Fibroblast of gingiva (primary cell): ENCODE measurements around the gene ENKD1.

ENCODE experiments used
- DNase-seq: peaks from one replicate; pipeline ENCODE4 v3.0.0-alpha.2; 2011; ENCODE audit warnings: low read depth

The ENKD1 gene

DNA sequence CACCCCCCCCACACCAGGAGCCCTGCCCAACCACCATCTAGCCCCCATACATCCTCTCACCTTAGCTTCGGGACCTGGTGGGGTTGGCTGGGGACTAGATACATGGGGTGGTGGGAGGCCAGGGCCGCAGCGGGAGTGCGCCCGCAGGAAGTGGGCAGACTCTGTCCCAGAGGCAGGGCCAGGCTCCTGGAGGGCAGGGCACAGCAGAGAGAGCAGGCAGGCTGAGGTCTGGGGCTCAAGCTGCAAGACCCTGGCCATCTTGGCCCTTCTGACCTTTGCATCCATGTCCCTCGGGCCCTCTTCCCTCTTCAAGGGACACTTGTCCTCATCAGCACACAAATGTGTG lies 2.7 kb downstream of the ENKD1 start:
- no peak for DNase-seq

DNA sequence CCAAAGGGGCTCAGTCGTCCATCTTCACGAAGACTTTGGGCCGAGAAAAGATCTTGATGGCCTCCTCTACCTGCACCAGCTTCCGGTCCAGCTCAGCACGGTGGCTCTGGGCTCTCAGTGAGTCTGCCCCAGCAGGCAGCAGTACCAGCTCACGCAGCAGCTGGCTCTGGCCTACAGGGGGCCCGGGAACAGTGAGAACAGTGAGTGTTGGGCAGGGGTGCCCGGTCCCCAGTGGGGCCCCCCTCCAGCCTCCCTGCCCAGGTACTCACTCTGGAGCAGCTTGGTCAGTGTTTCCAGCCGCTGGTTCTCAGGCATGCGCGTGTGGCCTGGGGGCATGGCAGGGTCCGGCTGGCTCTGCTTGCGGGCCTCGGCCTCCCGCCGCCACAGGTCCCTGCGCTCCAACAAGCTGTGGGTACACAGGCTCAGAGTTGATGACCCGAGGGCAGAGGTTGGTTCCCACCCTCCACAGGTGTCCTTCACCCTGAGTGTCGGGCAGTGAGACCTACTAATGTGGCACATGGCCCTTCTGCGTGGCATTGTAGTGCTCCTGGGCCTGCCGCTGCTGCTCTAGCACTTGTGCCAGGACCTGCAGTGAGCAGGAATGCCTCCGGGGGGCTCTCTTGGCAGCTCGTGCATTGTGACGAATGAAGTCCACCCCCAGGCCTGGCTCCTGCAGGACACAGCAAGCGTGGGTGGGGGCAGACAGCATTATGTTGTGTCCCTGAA lies 3.2 kb downstream of the ENKD1 start:
- no peak for DNase-seq

DNA sequence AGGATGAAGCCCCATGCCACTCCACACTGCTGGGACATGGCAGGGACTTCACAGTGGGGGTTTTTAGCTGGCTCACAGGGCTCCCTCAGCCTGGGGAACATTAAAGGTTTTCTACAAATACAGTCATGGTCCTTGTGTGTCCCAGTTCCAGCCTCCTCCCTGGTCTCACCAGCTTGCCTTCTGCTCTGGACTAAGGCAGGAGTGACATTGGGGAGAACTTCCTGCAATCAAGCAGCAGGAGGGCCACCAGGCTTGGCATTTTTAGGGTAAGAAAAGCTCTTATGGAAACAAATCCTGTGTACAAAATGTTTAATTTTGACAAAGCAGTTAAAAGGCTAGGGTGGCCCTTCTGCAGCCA lies 3.9 kb downstream of the ENKD1 start:
- no peak for DNase-seq

DNA sequence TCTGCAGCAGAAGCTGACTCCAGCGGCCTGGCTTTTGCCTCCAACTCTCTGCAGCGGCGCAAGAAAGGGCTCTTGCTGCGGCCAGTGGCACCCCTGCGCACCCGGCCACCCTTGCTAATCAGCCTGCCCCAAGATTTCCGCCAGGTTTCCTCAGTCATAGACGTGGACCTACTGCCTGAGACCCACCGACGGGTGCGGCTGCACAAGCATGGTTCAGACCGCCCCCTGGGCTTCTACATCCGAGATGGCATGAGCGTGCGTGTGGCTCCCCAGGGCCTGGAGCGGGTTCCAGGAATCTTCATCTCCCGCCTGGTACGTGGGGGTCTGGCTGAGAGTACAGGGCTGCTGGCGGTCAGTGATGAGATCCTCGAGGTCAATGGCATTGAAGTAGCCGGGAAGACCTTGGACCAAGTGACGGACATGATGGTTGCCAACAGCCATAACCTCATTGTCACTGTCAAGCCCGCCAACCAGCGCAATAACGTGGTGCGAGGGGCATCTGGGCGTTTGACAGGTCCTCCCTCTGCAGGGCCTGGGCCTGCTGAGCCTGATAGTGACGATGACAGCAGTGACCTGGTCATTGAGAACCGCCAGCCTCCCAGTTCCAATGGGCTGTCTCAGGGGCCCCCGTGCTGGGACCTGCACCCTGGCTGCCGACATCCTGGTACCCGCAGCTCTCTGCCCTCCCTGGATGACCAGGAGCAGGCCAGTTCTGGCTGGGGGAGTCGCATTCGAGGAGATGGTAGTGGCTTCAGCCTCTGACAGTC lies 4.5 kb downstream of the ENKD1 start:
- DNase-seq = no peak

DNA sequence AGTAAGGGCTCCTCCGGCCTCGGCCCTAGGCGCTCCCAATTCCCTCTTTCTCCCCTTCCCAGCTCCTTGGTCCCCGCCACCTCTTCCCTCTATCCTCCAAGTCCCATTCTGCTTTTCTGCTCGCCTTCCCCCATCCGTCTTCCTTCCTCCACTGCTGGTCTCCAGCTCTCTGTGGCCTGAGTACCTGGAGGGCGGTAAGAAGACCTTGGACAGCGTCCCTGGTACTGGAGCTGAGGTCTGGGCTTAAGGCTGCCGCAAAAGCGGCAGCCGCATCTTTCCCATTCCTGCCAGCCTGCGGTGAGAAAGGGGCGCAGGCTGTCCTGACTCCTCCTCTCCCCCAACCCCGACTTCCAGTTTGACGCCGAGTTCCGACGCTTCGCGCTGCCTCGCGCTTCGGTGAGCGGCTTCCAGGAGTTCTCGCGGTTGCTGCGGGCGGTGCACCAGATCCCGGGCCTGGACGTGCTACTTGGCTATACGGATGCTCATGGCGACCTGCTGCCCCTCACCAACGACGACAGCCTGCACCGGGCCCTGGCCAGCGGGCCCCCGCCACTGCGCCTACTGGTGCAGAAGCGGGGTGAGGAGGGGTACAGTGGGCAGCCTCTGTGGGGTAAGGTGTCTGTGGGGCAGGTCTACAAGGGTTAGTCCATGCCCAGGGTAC lies 5.3 kb downstream of the ENKD1 start:
- no peak for DNase-seq

DNA sequence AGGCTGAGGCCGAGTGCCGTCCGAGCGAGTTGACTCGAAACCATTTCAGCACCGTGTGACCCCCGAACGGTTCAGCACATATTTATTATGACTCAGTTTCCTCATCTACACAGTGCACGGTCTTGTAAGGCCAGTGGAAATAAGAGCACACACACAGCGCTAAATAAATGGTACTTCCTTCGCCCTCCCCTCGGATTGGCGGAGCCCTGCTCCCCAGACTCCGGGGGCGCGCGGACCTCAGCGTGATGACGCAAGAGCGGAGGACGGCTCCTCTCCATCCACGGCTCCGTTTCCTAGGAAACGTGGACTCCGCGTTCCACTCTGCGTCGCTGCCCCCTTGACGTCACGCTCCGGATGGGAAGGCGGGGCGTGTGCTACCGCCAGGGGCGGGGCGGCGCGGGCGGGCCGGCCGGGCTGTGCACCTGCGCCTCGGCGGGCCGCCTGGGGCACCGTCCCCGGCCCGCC lies 6.0 kb downstream of the ENKD1 start, which contains the start of gene PARD6A:
Gene PARD6A, plus strand, starts transcription at position 397 of the 465 bp plus-strand sequence. CDS start 79 bp downstream, outside the sequence.
- DNase-seq = peak; percentile 96

DNA sequence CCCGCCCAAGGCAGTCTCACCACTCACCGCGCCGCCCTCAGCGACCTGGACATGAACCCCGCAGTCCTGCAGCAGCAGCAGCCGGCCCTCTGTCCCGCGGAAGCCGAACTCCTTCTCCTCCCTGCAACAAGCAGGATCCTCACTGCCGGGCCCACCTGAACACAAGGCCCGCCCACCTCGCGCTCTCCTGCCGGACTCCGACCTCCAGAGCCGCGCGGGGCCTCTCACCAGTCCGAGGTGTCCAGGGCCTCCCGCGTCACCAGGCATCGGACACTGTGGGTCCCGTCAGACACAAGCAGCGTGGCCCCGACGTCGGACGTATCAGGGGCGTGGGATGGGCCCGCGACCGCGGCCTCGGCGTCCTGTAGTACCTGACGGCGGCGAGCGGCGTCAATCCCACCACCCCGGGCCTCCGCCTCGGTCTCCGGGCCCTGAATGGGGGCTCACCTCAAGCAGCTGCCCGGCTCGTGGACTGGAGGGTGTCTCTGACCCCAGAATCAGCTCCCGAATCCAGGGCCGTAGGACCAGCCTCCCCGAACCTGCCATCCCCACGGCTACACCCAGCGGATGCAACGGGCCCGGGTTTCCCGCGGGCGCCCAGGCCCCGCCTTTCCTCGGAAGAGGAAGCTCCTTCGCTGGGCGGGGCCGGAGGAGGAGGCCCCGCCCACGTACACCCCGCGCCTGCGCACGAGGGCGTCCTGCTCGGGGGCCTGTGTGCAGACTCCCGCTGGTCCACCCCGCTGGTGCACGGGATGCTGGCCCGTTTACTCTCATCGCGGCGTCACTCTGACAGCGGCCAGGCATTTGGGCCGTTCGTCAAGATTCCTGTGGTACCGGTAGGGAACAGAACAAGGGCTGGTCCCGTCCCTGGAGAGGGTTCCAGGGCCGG lies 6.6 kb downstream of the ENKD1 start, which contains the start of gene ACD:
Gene ACD, minus strand, starts transcription at position 586 of the 889 bp plus-strand sequence. Its CDS starts 40 bp downstream, at position 546.
- peak; percentile 85 for DNase-seq

DNA sequence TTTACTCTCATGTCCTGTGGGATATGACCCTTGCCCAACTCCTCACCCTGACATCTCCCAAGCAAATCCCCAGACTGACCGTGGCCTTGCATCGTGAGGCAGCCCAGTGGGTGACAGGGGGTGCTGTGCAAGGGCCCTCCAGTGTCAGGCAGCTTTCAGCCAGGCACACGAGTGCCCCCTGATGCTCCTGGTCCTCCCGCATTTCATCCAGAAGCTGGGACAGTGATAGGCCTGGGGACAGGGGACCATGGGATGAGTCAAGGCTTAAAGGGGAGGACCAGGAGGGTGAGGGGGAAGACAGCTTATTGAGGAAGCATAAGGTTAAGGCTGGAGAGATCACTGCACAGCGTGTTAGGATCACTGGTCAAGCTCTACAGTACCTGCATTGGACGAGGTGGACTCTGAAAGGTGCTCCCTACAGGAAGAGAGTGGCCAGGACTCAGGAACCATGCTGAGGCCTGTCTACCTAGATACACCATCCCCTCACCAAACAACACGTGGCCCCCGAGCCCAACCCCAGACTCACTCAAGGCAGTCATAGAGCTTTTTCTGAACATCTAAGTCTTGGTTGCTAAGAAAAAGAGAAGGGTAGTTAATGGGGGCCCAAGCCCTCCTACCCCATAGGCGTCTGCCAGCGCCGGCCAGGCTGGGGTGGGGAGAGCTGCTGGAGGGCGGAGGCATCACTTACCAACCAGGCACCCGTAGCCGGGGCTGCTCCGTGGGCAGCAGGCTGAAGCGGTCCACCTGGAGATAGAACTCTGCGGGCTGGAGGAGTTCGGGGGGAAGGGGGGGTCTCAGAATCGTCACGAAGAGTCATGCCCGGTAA lies 7.5 kb downstream of the ENKD1 start:
- DNase-seq = no peak

DNA sequence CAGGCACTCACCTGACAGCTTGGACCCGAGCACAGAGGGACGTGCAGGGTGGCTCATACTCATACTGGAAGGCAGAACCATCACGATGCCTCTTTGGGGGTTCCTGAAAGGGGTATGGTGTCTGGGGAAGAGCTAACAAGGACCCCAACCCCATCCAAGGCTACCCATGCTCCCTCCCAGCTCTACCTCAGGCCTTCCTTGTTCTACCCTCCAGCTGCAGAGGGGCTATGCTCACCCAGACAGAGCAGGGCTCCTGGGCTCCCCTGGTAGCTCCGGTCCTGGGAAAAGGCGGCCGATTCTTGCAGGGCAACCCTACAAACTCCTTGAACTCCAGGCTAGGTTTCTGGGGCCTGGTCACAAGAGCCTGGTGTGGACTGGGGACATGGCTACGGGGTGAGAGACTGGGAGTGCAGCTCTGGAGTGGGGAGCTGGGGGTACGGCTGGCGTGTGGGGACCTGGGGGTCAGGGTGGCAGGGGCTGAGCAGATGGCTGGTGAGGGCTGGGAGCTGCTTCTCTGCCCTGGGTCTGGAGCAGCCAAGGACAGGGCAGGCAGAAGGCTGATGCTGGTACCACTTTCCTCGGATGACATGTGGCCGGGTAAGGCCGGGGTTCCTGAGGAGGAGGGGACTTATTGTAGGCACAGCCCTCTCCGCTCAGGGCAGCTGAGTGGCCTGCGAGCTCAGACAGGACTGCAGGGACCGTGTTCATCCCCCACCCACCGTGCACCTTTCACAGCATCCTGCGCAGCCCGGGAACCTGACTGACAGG lies 8.6 kb downstream of the ENKD1 start:
- no peak for DNase-seq

DNA sequence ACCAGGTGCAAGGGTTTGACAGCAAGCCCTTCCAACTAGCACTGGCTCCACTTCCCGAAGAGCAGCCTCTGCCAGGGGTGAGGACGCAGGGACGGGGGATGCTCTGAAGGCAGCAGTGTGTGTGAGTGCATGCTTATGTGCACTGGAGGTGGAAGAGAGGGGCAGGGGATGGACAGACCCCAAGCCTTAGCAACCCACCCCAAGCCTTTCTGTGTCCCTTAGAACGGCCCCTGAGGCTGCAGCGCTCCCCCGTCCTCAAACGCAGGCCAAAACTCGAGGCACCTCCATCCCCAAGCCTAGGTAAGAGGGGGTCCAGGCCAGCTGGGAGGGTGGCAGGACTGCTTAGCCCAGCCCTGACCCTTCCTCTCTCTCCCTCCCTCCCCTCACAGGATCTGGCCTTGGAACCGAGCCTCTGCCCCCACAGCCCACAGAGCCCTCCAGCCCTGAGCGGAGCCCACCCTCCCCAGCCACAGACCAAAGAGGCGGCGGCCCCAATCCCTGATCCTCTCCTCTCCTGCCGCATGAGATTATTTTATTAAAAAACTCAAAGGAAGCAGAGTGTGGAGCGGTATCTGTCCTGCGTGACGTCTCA lies 9.4 kb downstream of the ENKD1 start:
- no peak for DNase-seq

DNA sequence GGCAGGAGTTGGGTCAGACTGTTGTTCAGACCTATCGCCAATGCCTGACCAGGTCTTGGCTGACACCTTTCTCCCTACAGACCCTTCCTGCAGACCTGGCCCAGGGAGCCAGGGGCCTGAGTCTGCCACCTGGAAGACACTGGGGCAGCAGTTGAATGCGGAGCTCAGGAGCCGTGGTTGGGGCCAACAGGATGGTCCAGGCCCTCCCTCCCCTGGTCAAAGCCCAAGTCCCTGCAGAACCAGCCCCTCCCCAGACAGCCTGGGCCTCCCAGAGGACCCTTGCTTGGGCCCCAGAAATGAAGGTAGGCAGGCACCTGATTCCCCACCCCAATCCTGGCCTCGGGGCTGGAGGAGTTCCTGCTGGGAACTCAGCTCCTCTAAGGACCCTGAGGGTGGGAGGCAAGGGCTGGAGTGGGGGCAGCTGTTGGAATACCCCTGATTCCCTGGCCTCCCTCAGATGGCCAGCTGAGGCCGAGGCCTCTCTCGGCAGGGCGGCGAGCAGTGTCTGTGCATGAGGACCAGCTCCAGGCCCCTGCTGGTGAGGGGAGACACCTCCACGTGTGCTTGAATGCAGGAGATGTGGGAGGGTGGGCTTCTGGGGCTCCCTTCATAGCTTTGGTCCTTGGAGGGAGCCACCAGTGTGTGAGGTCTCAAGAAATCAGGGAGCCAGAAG lies 10.1 kb downstream of the ENKD1 start:
- no peak for DNase-seq

DNA sequence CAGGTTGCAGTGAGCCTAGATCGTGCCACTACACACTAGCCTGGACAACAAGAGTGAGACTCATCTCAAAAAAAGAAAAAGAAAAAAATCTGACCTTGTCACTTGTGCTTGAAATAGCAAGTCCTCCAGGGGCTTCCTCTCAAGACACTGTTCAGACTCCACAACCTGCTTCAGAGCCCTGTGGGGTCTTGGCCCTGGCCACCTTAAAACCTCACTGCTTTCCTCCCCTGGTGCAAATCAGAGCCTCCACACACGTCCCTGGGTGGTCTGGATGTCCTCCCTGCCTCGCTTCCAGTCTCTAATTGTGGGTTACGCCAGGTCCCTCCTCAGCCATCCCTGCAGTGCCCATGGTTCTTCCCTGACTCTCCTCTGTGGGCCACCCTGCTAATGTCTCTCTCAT lies 11.2 kb downstream of the ENKD1 start:
- DNase-seq = no peak

DNA sequence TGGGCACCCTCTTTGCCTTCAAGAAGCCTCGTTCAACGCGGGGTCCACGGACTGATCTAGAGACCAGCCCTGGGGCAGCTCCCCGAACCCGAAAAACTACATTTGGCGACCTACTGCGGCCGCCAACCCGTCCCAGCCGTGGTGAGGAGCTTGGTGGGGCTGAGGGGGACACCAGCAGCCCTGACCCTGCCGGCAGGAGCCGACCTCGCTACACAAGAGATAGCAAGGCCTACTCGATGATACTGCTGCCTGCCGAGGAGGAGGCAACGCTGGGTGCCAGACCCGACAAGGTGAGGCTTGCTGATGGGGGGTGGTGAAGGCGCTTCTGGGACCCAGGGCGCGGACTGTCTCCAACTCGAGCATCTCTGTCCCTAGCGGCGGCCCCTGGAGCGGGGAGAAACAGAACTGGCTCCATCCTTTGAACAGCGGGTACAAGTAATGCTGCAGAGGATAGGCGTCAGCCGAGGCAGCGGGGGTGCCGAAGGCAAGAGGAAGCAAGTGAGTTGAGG lies 12.1 kb downstream of the ENKD1 start:
- no peak for DNase-seq

DNA sequence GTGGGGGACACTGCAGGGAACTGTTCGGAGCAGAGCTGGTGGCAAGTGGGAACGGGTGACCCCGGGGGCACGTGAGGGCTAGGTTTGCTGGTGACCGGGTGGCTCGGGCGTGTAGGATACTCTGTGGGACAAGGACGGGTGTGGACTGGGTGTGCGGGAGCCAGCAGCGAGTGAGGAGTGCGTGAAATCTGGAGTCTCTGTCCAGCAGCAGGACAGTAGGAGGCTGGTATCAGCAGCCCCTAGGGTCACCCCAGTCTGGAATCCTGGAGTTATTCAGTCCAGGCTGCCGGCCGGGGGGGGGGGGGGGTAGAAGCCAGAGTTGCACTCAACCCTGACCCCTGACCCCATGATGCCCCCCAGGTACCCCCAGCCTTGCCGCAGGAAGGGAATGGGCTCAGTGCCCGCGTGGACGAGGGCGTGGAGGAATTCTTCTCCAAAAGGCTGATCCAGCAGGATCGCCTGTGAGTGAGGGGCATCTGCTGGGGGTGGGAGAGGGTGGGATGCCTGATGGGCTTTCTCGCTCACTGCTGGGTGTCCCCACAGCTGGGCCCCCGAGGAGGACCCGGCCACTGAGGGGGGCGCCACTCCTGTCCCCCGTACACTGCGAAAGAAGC lies 12.7 kb downstream of the ENKD1 start:
- no peak for DNase-seq

DNA sequence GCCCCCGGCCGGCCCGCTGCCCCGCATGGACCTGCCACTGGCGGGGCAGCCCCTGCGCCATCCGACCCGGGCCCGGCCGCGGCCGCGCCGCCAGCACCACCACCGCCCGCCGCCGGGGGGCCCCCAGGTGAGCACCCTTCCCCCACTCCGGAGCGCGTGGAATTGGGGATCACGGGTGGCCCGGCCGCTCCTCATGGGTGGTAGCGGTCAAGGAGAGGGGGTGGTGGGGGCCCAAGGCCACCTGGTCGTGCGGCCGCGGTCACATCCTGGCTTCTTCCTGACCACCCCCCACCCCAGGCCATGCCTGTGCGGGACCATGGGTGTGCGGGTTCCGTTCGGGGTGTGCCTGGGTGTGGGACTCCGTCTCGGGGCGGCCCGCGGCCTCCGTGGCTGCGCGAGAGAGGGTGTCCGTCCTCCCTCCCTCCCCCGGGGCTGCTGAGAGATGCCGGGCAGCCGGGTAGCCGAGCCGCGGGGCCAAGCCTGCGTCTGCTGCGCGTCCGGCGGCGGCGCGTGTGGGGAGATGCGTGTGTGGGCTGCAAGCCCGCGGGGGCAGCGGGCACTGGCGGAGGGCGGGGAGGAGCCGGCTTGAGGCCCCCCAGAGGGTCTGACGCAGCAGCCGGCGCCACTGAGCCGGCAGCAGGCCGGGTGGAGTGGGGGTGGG lies 13.3 kb downstream of the ENKD1 start:
- no peak for DNase-seq

DNA sequence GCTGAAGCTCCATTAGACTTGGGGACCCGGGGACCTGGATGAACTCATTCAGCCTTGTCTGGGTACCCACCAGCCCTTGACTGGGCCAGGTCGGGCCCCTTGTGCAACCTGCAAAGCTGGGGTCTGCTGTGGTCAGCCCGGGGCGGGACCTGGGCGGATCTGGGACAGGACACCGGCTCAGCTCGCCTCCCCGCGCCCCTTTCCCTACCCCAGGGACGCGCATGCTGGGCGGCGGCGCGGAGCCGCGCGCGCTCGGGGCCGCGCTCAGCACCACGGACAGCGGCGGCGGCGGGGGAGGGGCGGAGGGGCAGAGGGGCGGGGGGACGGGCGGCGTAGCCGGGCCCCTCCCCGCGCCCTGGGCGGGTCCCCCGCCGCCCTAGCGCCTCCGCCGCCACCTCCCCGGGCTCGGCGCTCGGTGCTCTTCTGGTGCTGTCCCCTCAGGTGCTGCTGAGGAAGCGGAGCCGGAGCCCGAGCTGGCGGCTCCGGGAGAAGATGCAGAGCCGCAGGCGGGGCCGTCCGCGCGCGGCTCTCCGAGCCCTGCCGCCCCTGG lies 13.9 kb downstream of the ENKD1 start:
- DNase-seq = no peak

DNA sequence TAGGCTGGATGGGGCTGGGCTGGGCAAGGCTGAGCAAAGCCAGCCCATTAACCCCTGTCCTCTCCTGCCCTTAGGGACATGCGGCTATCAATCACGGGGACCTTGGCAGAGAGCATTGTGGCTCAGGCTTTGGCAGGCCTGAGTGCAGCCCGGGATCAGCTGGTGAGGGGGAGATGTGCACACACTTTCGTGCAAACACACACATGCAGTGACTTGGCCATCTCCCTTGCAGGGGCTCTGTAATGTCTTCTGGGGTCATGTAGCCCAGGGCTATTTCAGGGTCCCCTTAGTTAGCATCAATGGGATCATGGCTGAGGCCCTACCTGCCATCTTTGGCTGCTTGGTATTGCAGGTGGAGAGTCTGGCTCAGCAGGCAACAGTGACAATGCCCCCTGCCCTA lies 14.7 kb downstream of the ENKD1 start:
- no peak for DNase-seq

DNA sequence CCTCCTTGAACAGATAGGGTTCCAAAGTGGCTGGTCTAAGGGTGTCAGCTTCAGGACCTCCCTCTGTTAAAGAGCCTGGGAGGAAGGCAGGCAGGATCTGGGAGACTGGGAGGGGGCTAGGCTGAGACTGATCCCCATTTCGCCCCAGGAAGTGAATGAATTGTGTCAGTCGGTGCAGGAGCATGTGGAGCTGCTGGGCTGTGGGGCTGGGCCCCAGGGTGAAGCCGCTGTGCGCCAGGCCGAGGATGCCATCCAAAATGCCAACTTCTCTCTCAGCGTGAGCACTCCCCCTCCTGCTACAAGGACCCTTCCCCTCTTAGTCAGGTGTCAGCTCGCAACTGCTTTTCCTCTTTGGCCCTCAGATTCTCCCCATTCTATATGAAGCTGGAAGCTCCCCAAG lies 15.5 kb downstream of the ENKD1 start:
- DNase-seq = no peak
